Mucosa of stomach (tissue), 1 donor: Measurements from ENCODE around the gene LRRC32.
"Not testable (repeated sequence)": the region's sequence is repeated elsewhere in the genome, so short reads cannot be mapped to it uniquely, and the experiment has no call there.

Experiments used
- H3K27me3 ChIP-seq: one replicate; pipeline ENCODE4 v1.7.0; 2013; ENCODE audit warnings: mild to moderate bottlenecking, low read length; ENCODE audit not compliant: control insufficient read depth, insufficient read depth
- H3K36me3 ChIP-seq: one replicate; pipeline ENCODE4 v1.7.0; 2013; ENCODE audit warnings: low read length; ENCODE audit not compliant: control insufficient read depth, insufficient read depth
- H3K4me1 ChIP-seq: one replicate; pipeline ENCODE4 v1.7.0; 2013; ENCODE audit warnings: mild to moderate bottlenecking, low read length; ENCODE audit not compliant: control insufficient read depth, insufficient read depth
- H3K4me3 ChIP-seq: one replicate; pipeline ENCODE4 v1.7.0; 2013; ENCODE audit warnings: low read length
- H3K9ac ChIP-seq: one replicate; pipeline ENCODE4 v1.7.0; 2013; ENCODE audit warnings: mild to moderate bottlenecking, low read length, moderate library complexity
- H3K9me3 ChIP-seq: one replicate; pipeline ENCODE4 v1.7.0; 2013; ENCODE audit warnings: mild to moderate bottlenecking, low read length, moderate library complexity; ENCODE audit not compliant: control insufficient read depth
- donor health status: Pancreatic carcinoma.

Gene LRRC32

DNA sequence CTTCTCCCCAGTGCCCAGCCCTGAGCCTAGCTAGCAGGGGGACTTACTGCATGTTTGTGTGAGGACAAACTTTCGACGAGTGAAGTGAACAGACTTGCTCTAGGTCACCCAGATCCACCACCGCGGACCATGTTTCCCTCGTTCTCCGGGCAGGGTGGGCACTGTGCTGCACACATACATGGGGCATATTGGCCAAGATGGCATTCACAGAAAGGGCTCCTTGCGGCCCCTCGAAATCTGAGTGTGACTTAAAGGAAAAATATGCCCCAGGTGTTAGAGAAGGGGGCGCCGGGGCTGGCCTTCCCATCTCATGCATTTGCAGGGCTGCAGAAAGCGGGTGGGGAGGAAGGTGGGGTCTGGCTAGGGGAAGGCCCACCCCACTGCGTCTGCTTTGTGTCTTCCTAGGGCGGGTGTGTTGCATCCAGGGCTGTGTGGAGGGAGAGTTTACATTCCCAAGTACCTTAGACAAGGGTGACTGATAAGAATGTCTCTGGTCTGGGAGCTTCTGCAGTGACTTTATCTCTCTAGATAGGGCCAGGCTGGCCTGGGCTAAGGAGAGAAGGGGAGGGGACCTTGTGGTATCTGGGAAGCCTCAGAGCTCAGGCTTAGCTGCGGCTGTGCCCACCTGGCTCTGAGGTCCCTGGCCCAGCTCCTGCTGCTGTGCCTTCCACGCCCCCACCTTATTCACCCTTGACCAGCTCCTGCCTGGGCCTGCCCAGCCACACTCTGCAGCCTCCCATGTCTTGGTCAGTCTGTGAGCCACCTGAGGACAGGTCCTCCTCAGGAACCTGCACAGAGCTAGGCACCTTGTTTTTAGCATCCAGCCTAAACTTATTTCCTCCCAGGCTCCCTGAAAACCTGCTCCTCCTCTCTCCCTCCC lies 45.8 kb downstream of the LRRC32 start:
- Histone ChIP-seq H3K9ac (no peak overlapping the region), H3K4me1 (peaks cover 6% of the 10 kb centered on the region), H3K36me3 (no peaks in the 10 kb centered on the region), H3K4me3 (no peak overlapping the region), H3K9me3 (no peaks in the 10 kb centered on the region), H3K27me3 (peaks cover 3% of the 10 kb centered on the region)

DNA sequence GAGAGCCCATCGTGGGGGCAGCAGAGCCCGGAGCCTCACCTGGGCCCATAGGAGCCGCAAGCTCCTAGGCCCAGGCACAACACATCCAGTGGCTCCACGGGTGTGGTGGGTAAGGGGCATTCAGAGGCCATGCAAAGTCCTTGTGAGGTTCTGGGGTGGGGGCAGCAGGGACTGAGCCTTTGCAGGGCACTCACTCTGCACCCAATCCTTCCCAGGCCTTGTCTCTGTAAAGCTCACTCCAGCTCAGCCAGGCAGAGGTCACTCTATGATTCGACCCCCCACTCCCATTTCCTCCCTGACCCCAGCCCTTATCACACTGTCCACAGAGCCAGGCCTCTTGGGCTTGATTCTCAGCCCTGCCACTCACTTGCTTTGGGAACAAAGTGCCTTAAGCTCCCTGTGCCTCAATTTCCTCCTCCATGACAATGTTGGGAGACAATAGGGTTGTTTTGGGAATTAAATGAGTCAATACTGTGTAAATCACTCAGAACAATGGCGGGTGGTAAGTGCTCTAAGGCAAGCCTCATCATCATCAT lies 46.6 kb downstream of the LRRC32 start:
- no peaks in the 10 kb centered on the region for H3K9me3 ChIP-seq
- no peak overlapping the region for H3K9ac ChIP-seq
- H3K4me1 ChIP-seq, result no peaks in the 10 kb centered on the region
- H3K36me3 ChIP-seq, result no peaks in the 10 kb centered on the region
- no peak overlapping the region for H3K4me3 ChIP-seq
- H3K27me3 ChIP-seq, result peaks cover 3% of the 10 kb centered on the region

DNA sequence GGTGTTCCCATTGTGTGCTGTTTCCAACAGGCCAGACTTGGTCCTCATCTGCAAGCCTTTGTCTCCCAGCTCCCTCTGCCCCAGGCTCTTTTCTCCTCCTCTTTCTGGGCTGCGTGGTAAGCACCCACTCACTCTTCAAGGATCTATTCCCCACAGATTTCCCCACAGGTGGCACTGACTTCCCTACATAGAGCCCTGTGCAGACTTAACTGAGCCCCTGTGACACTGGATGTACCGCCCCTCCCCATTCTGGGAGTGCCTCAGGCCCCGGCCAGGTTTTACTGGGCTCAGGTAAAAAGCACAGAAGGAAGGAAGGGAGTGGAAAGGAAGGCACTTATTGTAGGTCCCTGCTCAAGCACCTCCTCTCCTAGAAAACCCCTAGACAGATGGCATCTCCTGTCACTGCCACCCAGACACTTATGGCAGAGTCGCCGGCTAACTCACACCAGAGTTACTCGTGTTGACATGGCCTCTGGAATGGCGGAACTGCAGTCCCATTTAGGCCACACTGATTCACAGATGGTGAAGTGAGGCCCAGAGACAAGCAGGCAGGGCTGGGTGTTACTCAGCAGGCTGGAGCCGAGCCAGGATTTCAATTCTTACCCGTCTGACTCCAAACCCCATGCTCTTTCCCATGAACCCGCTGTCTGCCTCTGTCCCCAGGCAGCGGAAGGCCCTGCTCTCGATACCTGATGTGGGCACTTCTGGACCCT lies 47.2 kb downstream of the LRRC32 start:
- Histone ChIP-seq H3K27me3 (peaks cover 3% of the 10 kb centered on the region), H3K36me3 (no peaks in the 10 kb centered on the region), H3K4me3 (no peak overlapping the region), H3K9me3 (no peaks in the 10 kb centered on the region), H3K9ac (no peak overlapping the region), H3K4me1 (no peaks in the 10 kb centered on the region)

DNA sequence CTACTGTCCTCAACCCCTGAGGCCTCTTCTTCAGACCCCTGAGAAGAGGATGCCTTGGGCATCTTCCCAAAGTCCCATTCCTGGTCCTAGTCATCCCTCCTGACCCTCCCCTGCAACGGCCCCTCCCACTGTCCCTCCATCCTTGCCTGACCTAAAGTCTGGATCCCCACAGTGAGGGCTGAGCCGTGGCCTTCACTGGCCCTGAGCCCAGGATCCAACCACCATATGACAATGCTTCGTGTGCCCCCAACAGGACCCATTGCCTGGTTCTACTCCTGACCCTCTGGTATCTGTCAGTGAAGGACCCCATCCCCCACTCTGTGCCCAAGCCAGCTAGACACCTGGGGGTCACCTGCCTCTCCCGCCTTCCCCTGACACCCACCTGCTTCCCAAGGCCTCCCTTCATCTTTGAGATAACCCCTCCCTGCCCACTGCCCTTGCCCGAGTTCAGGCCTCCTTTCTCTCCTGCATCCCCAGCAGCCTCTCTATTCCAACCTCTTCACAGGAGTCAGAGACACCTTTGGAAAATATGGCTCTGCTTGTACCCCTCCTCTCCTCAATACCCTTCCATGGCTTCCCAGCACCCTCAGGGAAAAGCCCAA lies 48.0 kb downstream of the LRRC32 start:
- H3K9ac ChIP-seq, result no peak overlapping the region
- H3K36me3 ChIP-seq, result no peaks in the 10 kb centered on the region
- H3K9me3 ChIP-seq, result no peaks in the 10 kb centered on the region
- H3K27me3 ChIP-seq, result peaks cover 3% of the 10 kb centered on the region
- H3K4me3 ChIP-seq, result no peak overlapping the region
- no peaks in the 10 kb centered on the region for H3K4me1 ChIP-seq

DNA sequence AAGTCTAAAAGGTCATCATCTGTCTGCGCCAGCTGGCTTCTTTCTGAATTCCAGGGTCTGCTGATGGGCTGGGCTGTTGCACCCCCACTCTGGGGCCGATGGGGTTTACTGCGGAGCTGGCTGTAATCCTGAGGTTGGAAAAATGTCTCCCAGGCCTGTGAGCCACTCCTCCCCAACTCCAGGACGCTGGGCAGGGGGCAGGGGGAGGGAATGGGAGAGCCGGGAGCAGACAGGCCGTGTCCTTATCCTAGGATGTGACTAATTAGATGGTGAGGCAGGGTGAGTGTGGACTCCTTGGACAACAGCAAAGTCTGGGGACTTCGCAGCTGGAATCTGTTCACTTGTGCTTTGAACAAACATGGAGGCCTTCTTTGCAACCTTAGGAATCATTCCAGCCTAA lies 48.7 kb downstream of the LRRC32 start:
- Histone ChIP-seq H3K4me3 (no peak overlapping the region), H3K4me1 (no peaks in the 10 kb centered on the region), H3K27me3 (peaks cover 3% of the 10 kb centered on the region), H3K9ac (no peak overlapping the region), H3K36me3 (no peaks in the 10 kb centered on the region), H3K9me3 (no peaks in the 10 kb centered on the region)

DNA sequence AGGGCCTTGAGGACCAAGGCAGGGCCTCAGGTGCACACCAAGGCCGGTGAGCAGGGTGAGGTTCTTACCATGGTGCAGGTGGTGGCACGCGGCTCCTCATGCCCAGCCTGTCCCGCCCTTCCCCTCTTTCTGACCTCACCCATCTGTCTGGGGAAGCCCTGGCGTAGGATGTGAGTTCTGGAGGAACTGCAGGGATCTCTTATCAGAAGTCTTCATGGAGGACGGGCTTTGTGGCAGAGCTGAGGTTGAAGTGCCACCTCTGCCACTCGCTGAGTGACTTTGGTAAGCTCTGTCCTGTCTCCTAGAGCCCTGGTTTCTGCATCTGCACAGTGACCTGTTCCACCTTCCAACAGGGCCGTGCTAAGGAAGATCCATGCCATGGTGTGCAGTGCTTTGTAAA lies 49.1 kb downstream of the LRRC32 start:
- Histone ChIP-seq H3K9ac (no peak overlapping the region), H3K36me3 (no peaks in the 10 kb centered on the region), H3K4me1 (no peaks in the 10 kb centered on the region), H3K9me3 (no peaks in the 10 kb centered on the region), H3K4me3 (no peak overlapping the region), H3K27me3 (peaks cover 3% of the 10 kb centered on the region)

DNA sequence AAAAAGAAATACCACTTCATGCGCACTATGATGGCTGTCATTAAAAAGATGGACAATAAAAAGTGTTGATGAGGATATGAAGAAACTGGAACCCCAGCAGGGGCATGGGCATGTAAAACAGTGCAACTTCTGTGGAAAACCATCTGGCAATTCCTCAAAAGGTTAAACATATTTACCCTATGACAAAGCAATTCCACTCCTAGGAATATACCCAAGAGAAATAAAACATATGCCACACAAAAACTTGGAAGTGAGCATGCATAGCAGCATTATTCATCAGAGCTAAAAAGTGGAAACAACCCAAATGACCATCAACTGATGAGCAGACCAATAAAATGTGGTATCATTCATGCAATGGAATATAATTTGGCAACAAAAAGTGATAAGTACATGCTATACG lies 50.1 kb downstream of the LRRC32 start:
- no peak overlapping the region for H3K9ac ChIP-seq
- no peaks in the 10 kb centered on the region for H3K36me3 ChIP-seq
- no peak overlapping the region for H3K4me3 ChIP-seq
- peaks cover 9% of the 10 kb centered on the region for H3K4me1 ChIP-seq
- peaks cover 3% of the 10 kb centered on the region for H3K27me3 ChIP-seq
- H3K9me3 ChIP-seq, result no peaks in the 10 kb centered on the region

DNA sequence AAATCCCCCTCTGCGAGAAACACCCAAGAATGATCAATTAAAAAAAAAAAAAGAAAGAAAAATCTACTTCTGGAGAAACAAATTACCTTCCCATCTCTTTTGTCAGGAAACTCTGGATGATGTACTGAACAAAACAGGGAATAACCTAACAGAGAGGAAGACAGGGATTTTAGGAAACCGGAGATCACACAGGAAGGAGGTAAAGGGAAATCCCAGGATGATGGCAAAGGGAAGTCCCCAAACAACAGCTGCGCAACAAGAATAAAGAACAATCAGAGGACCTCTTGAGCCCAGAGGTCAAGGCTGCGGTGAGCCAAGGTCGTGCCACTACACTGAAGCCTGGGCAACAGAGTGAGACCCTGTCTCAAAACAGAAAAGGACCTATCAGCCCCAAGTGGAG lies 50.7 kb downstream of the LRRC32 start:
- not testable (repeated sequence) for H3K9me3 ChIP-seq, H3K4me3 ChIP-seq, H3K27me3 ChIP-seq

DNA sequence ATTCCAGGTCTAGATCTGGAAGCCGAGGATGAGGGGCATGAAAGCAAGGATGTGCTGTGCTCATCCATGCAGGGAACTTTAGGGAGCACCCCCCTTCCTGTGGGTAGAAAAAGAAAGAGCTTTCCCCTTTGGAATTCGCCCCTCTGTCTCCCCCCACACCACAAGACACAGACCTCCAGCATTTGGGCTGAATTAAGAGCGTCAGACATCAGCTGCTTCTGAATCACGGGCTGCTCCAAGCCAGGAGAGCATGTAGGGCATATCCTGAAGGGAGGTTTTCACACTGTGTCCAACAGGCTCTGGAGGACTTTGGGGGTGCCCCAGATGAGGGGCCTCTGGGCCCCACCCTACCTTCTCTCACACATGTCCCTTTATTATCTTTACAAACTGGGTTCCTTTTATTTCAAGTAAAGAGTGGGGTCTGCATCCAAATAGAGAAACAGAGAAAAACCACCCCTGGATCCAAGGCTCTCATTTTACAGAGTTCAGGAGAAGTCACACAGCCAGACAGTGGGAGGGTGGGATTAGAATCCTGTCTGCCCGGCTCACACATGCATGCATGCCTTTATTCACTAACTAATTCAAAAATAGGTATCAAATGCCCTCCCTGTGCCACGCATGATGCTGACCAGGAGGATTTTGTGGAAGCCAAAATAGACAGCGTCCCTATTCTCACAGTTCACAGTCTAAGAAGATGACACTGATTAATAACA lies 52.8 kb downstream of the LRRC32 start:
- no peaks in the 10 kb centered on the region for H3K9me3 ChIP-seq
- no peaks in the 10 kb centered on the region for H3K36me3 ChIP-seq
- H3K9ac ChIP-seq, result no peak overlapping the region
- peaks cover 11% of the 10 kb centered on the region for H3K4me1 ChIP-seq
- no peak overlapping the region for H3K4me3 ChIP-seq
- no peaks in the 10 kb centered on the region for H3K27me3 ChIP-seq

More for the DNA sequence above, 50.7 kb downstream of the LRRC32 start:
- not testable (repeated sequence) for H3K9ac ChIP-seq, H3K36me3 ChIP-seq
- H3K4me1 ChIP-seq, result peaks cover 11% of the 10 kb centered on the region

DNA sequence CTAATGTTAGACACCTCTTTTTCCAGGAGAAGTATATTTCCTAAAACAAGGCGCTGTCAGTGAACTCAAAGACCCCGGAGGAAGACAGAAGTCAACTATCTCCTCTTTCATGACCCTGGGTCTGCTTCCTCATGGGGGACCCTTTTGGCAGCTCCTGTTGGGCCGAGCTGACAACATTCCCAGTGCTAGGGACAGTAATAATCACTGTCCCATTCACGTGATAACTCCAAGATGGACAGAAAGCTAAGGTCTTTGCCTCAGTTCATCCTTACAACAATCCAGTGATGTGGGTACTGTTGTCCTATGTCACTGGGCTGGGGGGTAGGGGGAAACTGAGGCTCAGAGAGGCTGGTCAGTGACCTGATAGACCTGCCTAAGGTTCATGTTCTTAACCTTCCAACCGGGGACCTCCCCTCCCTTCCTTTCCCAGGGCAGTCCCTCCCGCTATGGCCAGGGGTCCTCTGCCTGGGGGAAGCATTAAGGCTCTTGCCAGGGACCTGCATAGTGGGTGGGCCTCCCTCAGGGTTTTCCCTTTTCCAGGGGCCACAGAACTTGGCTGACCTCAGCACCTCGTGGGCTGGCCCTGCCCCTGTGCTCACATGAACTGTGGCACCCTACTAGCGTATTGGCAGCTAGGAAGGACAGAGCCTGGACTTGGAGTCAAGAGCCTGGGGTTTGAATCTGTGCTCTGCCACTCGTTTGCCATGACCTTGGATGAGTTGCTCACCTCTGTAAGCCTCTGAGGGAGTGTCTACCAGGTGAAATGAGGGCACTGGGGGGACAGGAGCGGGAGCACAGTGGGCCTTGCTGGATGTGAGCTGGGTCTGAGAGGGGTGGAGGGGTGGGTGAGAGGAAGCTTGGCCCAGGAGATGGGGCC lies 53.6 kb downstream of the LRRC32 start:
- peaks cover 11% of the 10 kb centered on the region for H3K4me1 ChIP-seq
- no peaks in the 10 kb centered on the region for H3K36me3 ChIP-seq
- H3K4me3 ChIP-seq, result no peak overlapping the region
- H3K9me3 ChIP-seq, result no peaks in the 10 kb centered on the region
- no peaks in the 10 kb centered on the region for H3K27me3 ChIP-seq
- no peak overlapping the region for H3K9ac ChIP-seq

DNA sequence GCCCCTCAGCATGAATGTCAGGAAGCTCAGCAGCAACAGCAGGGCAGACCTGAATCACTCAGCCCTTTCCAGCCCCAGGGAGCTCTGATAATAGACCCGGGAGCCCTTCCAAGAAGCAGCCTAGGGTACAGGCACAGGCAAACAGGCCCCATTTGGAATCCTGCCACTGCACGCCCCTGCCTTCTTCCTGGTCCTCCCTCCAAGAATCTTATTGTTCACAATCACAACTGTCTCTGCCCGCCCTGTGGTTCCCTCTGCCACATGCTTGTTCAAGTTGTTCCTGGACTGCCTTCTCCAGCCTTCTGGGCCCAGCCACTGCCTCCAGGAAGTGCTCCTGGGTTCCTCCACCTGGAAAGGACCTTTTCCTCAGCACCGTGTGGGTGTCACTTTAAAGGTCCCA lies 54.6 kb downstream of the LRRC32 start:
- Histone ChIP-seq H3K36me3 (no peaks in the 10 kb centered on the region), H3K4me1 (peaks cover 11% of the 10 kb centered on the region), H3K4me3 (no peak overlapping the region), H3K9ac (no peak overlapping the region), H3K27me3 (no peaks in the 10 kb centered on the region), H3K9me3 (no peaks in the 10 kb centered on the region)
